DOHH2 (cell line): ENCODE measurements around the gene CRTAP.

Experiments used
- CTCF ChIP-seq: fragments of 200-600 bp; sonication (generic); IDR thresholded peaks from one replicate; pipeline ENCODE4 v1.5.1; 2014; ENCODE audit warnings: antibody characterized with exemption, mild to moderate bottlenecking, low read depth, low read length; ENCODE audit not compliant: poor library complexity, severe bottlenecking
- EZH2phosphoT487 ChIP-seq: fragments of 200-600 bp; sonication (generic); IDR thresholded peaks from 2 replicates; pipeline ENCODE4 v1.6.1; 2017; ENCODE audit warnings: borderline replicate concordance, mild to moderate bottlenecking, antibody characterized with exemption, low read length, moderate library complexity, mixed read lengths

- TF ChIP-seq CTCF (no peak), EZH2phosphoT487 (no peak)
Observed at GRCh38 chr3:33091746-33092145, 22.1 kb upstream of the CRTAP start.
